Smooth muscle cell of the brain vasculature (primary cell): ENCODE data around the gene RBMS3.
A peak's percentile ranks its signal among the peaks of the same experiment; 100 is the strongest.
"Not testable (repeated sequence)": the region's sequence is repeated elsewhere in the genome, so short reads cannot be mapped to it uniquely, and the experiment has no call there.

Experiments
- DNase-seq: peaks from one replicate; pipeline ENCODE4 v3.0.0-alpha.2; 2012; ENCODE audit warnings: low read depth, low spot score

Gene RBMS3

DNA sequence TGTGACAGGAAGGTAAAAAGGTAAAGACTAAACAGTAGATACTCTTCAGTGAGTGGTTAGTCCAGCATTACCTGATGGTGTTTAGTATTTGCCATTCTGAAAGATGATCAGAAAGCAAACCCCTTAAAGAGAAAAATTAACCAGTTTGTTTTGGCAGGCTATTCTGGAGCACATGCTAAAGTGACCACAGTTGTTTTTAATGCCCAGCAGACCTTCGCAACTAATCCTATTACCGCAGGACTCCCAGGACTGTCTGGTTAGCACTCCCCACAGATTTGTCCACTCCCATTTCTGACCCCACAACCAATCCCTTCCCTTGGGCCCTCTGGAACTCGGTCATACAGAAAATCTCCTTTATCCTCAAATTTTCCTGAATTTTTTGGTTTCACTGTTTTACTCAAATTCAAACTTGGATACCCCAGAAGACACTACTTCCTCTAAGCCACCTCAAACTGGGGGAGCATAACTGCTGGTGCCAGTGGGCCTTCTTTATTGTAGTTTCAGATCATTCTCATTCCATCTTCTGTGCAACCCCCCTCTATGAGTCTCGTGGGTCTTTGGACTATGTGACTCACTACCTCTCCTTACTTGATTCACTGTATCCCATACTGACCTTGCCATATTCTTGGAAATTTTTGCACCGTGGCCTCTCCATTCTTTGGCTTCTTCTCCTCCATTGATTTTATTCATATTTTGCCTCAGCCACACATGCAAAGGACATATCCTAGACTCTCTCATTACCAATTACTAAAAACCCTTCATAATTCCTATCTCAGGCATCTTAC, 104.4 kb downstream of the RBMS3 start:
- peak; percentile 40 for DNase-seq

DNA sequence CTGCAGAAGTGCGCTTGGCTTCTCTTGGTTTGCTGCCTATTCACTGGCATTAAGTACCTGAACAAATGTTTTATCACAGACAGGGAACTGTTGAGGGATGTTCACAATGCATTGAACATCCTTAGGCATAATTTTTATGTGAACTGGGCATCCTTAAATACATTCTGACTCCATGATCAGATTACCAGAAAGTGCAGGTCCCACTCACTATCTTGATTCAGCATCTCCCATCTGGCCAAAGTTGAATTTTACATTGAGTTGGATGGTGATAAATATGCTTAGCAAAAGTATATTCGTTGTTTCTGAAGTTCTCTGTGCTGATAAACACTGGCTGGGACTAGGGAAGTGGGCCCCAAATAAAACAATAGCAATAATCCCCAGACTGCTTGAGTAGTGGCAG, 108.5 kb downstream of the RBMS3 start:
- DNase-seq: no peak

DNA sequence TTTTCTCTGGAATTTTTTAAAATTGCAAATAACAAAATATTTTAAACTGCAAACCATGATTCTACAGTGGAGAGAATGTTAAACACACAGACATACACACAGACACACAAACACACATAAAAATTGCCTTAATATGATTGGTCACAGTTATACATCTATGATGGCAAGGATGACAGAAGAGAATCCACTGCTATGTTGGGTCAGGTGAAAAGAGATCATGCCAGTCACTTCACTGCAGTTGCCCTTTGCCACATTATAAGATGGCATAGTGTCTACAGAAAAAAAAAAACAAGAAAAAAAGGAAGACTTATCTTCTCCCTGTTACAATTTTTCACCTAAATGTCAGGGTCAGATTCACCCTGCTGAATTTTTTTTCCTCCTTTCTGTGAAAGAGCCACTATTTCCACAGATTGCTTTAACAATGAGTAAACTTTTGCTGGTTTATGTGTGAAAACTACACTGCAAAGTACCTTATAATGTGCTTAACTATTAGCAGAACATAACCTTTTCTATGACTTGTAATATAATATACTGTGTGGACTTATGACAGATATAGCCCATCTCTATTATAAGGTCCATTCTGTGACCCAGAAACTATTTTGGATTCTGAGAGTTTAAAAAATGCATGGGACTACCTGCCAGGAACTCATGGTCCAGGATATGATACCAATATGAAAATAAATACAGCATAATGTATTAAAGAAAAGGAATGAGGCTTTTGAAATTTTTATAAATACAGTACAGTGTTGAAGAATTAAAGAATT, 111.9 kb downstream of the RBMS3 start:
- no peak for DNase-seq

DNA sequence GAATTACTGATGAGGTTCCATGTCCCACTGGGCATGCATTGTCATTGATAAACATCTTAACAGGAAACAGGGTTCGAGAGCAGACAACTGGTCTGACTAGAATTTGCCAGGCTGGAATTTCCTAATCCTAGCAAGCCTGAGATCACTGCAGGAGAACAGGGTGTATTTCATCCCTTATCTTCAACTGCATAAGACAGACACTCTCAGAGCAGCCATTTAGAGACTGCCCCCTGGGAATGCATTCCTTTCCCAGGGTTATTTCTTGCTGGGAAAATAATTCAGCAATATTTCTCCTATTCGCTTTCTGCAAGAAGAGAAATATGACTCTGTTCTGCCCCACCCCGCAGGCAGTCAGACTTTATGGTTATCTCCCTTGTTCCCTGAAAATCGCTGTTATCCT, 113.1 kb downstream of the RBMS3 start:
- DNase-seq: not testable (repeated sequence)

DNA sequence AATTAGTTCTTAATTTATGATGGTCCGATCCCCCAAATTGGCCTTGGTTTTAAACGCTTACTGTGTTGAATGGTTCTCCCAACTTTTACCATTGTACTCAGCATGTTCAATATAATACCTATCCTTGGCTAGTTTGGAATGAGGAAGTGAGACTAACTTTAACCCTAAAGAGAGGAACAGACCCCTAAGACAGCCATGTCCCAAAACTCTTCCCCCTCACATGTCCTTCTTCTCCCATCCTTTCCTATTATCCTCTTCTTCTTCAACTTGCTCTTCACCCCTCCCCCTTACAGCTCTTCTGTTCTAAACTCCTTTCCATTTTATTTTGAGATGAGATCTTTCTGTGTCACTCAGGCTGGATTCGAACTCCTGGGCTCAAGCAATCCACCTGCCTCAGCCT, 116.5 kb downstream of the RBMS3 start:
- DNase-seq: no peak

DNA sequence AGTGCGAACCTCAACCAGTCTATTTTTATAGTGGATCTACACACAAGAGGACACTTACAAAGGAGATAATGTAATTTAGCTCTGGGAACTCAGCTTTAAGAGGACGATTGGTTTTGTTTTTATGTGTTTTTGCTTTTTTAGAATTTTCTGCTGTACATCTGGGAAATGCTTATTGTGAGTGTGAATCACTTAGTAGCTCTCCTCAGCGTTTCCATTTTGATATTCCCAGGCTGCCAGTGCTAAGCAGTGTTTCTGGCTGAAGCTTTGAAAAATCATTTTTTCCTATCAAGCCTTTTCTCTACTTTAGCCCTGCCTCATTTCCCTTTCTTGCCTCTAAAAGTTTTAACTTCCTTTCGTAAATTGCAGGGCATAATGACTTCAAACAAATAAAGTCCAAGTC, 117.9 kb downstream of the RBMS3 start:
- no peak for DNase-seq

DNA sequence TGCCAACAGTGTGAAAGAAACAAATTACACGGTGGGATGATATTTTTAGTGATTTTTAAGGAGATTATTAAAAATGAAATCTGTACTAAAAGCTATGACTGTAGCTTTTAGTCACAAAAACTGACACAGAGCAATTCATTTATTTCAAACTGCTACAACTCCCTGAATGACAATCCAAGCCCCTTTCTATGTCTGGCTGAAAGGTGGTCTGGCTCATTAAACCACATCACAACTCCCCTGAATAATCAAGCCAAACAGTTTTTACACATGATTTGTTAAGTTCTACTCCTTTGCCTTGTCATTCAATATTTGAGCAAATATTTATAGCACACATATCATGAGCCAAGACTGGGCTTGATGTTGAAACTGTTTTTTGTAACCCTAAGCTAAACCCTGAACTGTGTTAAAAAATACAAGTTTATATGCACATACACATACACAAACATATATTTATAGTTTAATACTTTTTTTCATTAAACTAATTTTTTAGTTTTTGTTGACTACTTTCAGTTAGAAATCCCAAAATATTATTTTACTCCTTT, 125.5 kb downstream of the RBMS3 start:
- no peak for DNase-seq

DNA sequence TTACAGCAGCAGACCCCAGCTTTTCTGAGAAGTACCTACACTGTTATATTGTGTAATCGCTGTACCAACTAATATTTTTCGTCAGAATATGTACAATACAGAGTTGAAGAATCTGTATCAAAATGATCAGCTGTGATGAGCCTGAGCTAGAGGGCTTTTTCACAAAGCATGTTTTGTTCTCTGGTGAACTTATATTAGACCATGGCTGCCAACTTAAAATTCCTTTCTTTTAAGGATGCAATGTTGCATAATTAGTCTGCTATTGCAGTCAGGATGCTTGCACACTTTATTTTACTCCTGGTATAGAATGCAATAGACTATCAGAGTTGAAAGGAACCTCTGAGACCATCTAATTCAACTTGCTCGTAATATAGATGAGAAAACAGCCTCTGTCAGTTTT, 127.8 kb downstream of the RBMS3 start:
- DNase-seq: no peak

DNA sequence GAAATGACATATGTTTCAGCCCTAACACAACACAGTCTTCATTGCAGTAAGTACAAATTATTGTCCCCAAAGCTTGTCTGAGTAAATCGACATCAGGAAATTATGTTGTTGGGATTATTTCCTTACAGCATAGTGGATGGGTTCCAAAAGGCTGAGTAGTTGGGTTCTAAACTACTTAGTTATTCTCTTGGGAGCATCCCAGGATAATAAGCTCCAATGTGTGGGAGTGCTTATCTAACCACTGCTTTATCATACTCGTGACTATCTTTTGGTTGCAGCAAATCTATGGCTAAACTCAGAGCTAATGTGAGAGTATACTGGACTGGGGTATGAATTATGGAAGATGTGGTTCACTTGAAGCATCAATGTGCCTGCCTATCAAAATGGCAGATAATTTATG, 128.5 kb downstream of the RBMS3 start:
- no peak for DNase-seq

DNA sequence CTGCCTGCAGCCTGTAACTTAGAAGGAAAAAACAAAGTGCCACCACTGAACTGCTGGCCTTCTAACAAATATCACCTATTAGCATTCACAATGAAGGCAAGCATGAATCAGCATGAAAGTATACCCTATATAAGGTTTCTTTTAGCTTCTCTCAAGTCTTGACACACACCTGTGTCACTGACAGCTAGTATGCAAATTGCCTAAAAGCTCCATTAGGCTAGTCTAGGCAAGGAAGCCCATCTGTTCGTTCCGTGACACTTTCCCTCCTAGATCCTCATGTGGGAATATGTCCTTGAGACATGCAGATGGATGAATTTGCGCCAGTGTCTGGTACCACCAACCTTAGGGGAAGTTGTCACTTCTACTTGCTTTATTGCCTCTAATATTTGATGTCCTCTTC, 129.3 kb downstream of the RBMS3 start:
- DNase-seq: no peak

DNA sequence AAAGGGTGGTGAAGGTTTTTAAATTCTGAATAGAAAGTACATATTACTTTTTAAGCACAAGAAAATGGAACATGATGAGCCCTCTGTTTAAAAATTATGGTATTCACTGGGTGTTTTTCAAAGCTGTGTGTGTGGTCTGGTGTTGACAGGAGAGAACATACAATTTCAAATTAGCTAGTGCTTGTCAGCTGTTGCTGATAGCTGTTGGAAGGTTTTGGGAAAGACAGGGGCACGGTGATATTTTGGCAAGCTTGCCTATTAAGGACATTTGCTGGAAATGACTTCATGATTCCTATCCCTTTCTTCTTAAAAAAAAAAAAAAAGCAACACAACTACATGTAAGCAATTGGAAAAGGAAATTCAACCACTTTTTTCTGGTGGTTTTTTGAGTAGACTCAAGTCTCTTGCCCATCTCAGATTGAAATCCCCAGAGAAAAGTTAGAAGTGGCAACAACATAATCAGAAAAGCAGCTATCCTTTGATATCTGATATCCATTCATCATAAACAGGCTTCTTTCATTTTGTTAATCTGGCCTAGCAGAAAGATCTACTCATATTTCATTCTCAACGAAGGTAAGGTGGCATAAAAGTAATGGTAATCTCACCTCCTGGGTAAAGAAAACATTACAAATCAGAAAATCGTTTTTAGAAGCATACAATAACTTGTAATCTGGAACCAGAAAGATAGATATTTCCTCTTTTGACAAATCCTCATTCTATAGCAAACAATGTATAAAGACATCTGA, 130.0 kb downstream of the RBMS3 start:
- no peak for DNase-seq

DNA sequence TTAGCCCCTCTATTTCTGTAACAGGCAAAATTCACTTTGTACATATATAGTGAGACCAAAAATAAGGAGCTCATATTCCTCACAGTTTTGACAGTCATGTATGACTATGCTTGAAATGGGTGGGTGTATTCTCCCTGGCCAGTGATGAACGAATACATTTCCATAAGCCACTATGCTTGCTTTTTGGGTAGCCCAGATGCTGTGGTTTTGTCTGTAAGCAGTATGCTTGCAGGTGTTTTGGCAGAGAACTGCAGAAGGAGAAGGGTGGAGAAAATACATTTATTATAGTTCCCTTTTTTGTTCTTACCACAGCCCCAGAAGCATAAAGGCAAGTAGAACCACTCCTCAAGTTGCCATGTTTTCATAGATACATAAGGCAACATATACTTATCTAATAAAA, 131.2 kb downstream of the RBMS3 start:
- no peak for DNase-seq

DNA sequence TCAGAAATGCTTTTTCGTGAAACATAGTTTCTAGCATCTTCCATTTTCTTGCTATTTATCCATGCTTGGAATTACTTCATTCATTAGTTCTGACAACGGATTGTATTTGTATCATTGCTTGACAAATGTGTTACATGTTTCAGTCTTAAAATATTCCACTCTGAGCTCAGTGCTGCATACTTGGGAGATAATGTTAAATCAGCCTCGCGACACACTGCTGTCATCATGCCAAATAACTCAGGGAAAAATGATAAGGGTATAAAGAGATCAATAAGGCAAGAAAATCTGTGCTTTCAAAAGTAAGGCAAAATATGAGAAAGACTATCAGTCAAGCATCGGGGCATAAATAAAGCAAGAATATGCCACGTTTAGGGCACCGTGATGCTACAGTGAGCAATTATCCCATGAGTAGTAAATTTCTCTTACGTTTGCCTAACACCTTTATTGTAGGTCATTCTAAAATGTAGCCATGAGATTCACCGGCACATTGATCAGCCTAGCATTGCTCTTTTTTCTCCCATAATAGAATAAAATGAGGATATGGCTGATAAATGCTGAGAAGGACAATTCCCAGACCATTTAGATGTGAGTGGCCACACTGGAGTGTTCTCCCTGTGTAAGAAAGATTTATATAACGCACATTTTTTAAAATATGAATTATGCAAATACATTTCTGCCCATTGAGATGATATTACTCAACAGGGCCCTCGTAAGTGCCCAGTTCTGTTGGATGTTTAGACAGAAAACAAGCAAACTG, 133.8 kb downstream of the RBMS3 start:
- DNase-seq: no peak

DNA sequence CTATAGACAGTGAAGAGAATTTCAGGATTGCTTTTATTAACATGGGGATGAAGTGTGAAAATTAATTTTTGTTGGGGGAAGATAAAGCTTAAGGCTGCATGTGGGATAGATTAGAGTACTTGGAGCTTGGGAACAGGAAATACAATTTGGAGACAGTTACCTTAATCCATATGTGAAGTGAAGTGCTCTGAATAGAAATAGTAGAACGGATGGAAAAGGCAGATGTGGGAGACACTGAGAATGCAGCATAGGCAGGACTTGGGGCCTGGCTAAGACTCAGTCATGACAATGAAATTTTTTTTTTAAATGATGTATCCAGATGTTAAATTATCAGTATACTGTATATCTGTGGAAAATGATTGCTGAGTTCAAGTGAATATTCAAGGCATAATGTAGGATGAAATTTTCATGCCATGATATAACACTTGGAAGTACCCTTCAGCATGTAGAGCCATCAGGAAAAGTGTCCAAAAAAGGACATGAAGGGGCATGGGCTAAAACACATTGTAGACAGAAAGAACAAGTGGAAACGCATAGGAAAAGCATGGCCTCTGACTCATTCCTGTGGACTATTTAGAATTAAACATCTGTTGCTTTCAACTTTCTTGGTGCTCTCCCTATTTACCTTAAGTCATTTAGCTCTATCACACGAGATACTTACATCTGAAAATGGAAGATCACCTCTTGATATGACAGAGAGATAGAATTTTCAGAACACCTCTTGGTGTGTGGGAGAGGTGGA, 134.8 kb downstream of the RBMS3 start:
- DNase-seq: no peak

DNA sequence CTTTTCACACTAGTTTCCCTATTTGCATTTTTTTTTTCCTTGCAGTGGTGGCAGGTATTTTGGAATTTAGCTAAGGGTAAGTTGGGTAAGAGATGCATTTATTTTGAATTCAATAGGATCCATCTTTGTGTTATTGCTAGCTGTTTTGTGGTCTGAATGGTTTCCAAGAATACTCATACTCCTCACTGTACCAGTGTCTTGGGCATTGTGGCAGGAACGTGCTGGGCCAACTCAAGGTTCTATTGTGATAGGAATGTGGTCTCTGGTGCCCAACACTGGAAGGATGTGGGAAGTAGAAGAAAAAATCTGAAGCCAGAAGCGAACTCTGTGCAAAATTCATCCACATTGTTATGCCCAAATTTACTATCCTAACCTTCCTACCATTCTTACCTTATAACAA, 135.6 kb downstream of the RBMS3 start:
- no peak for DNase-seq

DNA sequence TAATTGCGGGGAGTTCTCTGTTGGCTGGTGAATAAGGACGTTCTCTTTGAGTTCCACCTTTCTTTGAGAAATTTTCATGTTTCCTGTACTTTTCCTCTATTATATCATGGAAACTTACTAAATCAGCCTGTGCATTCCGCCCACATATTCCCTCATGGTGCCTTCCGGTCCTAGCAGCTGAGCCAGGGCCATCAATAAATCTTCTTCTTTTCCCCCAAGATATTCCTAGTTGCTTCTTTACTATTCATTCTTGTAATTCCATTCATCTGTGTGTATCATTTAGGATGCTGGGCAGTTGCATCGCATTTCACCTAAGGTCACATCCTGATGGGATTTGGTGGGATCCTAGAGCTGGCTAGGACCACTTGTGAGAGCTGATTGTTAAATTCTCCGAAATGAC, 139.2 kb downstream of the RBMS3 start:
- no peak for DNase-seq

DNA sequence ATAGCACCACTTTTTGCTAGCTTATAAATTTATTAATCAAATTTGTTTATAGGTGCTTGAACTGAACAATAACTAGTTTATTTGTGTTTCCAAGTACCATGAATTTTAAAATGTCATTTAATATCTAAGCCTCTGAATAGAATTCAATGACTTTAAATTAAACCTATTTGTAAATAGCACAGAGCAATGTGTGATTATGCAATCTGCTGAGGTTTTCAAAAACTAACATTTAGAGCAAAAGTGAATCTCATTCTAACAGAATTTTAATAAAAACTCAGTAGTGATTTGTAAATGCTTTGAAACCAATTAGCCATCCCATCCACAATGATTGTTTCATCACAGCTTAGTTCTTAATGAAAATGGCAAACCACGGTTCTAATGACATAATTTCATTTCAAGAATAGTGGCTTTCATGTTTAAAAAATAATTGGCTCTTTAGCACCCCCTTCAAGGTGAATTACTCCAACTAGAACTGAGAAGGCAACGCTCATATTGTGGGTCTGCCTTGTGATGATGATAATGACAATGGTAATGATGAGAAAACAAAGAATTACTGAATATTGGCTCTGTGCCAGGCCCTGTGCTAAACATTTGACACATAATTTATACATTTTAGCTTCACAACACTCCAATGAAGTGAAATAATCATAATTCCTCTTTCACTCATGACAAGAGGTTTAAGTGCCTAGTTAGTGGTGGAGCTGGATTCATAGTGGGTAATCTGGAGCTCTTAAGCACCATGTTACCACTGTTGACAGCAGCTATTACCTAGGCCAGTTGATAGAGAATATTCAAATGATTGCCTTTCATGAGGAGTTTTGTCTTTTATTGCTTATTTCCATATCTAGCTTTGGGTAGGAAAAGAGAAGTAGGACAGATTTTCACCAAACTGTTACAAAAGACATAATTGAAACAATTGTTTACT, 145.7 kb downstream of the RBMS3 start:
- DNase-seq: no peak

DNA sequence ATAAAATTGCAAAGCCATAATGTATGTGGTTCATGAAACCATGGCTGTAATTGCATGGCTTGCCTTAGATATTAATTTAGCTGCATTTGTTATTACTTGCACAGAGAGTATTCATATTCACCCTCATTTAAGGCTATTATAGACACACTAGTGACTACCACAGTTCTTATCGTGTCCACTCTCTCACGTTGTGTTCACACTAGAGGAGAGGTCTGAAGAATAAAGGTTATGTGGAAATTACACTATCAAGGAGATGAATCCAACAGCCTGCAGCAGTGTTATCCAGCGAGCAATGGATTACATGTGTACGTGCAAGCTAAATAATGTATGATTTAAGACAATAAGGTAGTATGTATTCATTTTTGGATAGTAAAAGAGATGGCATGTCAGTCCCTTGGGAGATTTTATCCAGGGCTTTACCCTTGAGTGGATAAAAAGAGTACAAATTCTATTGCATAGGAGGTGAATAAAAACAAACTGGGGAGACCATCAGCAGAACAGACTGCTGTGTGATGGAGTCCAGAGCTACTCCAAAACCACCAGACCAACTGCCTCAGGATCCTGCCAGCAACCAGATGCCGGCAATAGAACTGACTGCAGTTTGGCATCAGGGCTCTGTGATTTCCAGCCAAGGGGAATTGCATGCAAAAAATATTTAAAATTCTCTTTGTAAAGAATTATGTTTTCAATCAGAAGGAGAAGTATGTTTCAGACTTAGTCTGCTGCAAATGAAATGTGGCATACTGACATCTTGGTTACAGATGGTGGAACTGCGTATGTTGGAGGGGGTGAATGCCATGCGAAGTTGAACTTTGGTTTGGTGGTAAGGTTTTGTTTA, 146.6 kb downstream of the RBMS3 start:
- no peak for DNase-seq
